Hematopoietic multipotent progenitor cell (in vitro differentiated cells): ENCODE data around the gene PSMD4. TPM values are rescaled to one million over a fixed set of nuclear protein-coding genes. Genes with fewer than 3 reads are reported as not detected.
A peak's percentile ranks its signal among the peaks of the same experiment; 100 is the strongest.
"Not testable (repeated sequence)": the region's sequence is repeated elsewhere in the genome, so short reads cannot be mapped to it uniquely, and the experiment has no call there.

Experiments used
- DNase-seq, 3 donors: peaks; one replicate each; pipeline ENCODE4 v3.0.0-alpha.2; 2011 to 2015; ENCODE audit warnings: low read depth in 2 of 3, low spot score in 2 of 3
- total RNA-seq: library from RNA; depleted of rRNA; stranded (reverse); fragments of >200 nt; gene quantifications from one replicate; pipeline ENCODE4 v1.2.3, GENCODE V29; 2012

Gene PSMD4
- total RNA-seq, 1 donor, result 194 TPM

DNA sequence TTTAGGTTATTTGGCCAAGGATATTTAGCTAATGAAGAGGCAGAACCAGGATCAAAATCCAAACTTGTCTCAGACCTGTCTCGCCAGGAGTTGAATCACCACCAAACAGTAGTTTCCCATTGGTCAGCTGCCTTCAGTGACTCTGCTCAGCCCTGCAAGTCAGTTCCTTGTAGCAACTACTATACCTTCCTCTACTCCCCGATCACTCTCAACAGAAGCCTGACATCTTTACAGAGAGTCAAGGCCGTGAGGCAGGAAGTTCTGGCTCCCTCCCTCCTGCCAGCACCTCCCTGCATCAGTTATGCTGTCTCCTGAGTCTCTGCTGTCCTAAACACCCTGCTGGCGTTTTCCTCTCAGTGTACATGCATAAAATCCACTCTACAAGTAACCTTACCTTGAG is 13.2 kb downstream of the PSMD4 start:
- no peak for DNase-seq

DNA sequence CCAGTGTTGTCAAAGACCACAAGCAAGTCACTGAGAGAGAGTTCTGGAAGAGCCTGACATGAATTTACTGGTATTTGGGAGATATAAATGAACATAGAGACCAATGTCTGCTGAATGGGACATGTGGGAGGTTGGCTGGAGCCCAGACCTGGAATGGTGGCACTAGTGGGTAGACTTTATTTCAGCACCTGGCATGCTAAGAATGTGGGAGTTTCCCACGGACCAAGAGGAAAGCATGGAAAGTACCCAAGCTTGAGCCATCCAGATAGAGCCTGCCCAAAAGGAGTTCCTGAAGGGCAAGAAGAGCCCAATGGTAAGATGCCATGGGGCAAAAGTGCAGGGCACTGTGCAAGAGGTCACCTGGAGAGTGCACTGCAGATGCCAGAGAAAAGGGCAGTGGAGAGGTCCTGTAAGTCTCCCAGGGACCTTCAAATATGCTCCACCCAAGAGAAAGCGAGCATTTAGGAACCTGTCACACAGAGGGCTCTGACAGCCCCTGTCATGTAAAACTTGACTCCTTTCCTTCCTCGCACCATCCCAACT is 19.5 kb downstream of the PSMD4 start:
- DNase-seq, result no peak

DNA sequence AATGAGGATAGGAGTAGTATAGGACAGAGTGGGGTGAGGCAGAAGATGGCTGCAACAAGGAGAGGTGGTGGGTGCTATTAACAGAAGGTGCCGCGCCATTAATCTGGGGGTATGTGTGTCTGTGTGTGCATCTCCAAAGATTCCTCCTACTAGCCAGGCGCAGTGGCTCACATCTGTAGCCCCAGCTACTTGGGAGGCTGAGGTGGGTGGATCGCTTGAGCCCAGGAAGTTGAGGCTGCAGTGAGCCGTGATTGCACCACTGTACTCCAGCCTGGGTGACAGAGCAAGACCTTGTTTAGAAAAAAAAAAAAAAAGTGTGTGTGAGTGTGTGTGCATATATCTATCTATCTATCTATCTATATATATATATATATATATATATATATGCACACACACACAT is 20.8 kb downstream of the PSMD4 start:
- not testable (repeated sequence) for DNase-seq

DNA sequence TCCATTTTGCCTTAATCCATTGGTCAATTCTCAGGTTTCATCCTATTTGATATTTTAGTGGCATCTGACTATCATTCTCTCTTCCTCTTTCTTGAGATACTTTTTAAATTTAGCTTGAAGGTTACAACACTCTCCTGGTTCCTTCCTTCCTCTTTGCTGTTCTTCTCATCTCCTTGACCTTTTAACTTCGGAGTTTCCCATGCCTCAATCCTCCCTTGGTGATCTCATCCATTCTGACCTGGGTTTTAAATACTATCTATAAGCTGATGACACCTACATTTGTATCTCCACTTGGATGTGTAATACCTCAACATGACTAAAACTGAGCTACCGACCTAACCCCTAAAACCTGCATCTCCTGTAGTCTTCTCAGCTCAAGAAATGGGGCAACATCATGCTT is 22.7 kb downstream of the PSMD4 start:
- DNase-seq, result peak in 1 of 3 donors; percentile 8

DNA sequence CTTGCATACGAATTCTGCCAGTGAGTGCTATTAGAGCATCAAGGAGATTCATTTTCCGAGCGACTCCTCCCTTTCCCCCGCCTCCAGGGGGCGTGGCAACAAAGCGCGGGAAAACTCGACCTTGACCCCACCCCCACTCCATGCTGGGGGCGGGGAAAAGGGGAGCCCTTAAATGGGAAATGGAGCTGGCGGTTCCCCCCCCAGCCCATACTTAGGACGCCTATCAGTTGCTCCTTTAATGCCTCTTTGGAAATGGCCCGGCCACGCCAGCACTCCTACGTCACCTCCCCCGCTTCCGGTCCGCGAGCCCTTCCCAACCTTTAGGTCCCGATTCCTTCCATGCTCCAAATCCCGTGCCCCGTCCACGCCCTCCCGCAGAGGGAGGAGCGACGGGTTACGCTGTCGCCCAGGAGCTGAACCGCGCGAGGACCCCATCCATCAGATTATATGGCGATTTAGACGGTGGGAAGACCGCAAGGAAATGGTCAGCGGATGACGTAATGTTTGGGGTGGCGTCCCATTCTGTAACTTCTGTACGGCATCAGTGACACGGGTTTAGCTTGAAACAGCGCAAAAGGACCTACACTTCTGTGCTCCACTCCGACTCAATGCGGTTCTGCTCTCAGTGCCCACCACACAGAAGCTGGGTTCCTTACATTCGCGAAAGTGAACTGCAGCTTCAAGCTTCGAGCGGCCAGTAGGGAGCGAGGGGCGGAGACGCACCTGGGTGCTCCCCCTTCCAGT is 26.9 kb downstream of the PSMD4 start:
- DNase-seq, result peak; percentile 93 to 98 (median 95)

DNA sequence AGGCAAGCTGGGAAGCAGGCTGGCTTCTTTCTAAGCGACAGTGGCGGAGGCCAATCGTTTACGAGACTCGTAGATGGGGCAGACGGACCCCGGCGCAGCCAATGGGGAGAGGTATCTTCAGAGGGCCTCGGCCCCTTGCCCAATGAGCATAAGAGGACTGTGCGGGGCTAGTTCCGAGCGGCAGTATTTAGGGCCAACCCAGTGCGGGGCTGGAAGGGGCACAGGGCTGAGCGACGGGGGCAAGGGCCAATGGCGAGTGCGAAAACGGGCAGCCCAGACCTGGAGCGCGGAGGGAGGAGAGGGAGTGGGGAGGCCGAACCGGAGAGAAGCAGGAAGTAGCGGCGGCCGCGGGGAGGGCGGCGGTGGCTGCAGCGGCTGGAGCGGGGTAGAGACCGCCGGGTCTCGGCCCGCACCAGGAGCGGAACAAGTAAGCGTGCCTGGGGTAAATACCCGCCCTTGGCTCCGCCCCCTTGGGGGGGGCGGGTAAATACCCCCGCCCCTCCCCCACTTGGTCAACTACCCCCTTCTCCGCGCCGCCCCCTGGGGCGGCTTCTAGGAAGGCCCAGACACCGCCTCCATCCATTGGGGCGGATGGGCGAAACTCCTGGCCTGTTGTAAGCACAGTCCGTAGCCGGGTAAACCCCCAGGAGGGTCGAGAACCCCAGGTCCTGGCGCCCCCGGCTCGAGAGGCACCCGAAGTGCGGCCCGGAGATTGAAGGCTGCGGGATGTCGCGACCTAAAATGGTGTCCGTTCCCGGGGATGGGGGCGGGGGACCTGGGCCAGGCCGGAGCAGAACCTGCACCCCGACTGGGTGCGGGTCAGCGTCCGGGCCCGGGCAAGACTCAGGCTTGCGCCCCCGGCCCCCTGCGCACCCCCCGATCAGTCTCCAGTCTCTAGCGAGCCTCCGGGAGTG is 27.7 kb downstream of the PSMD4 start, which contains the start of gene ZNF687:
Gene ZNF687, plus strand, starts transcription at position 331 of the 914 bp plus-strand sequence. CDS start 3,993 bp downstream, outside the sequence.
- peak; percentile 94 to 100 (median 100) for DNase-seq

DNA sequence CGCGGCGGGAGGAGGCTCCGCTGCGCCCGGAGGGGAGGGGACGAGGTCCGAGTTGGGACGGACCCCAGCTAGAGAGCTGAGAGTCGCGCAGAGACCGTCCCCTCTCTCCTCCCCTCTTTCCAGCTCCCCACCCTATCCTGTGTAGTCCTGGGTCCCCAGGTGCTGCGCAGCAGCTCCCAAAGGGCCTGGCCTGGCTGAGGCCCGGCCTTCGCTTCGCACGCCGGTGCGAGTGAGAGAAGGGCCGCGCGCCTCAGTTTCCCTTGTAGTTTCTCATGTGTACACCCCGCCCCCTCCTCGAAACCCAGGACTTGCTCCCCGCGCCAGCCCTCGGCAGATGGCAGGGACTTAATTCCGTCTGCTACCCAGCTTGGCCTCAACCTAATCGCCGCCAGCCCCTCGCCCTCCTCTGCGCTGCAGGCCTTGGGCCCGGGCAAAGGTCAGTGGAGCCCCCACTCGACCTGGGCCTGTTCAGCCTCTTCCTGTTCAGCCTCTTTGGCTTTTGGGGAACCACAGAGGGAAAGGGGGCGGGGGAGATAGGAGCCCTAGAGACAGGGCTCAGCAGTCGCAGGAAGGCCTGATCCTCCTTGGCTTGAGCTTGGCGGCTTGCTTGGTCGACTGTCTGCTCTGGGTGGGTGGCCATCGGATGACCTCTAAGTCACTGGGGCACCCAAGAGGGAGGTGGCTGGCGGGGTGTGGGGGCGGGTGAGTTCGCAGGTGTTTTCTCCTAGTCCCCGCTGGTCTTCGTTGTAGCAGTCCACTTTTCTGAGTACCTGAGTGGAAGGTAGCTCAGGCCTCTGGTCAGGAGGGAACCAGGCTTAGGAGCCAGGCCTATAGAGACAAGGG is 28.6 kb downstream of the PSMD4 start:
- peak; percentile 24 to 50 (median 47) for DNase-seq

DNA sequence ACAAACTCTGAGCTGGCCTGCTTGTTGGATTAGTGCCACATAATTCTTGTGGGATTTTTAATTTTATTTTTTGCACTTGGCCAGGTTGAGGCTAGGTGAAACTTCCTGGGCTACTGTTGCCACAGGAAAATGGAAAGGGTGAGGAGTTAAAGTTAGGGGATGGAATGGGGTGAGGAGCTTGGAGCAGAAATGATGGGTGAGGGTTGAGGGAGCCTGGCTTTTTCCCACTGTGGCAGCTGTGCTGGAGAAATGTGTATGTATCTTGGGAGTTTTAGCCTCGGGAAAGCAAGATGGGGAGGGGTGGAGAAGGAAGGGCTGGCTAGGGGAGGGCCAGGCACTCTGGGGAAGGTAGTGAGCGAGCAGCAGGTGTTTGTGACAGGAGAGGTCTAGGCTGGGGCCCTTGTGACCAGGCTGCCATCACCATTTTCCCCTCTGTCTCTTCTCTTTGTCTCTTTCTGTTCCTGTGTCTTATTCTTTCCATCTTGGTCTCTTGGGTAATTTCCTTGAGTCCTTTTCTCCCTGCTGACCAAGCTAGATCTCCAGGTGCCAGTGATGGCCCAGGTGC is 29.6 kb downstream of the PSMD4 start:
- no peak for DNase-seq

DNA sequence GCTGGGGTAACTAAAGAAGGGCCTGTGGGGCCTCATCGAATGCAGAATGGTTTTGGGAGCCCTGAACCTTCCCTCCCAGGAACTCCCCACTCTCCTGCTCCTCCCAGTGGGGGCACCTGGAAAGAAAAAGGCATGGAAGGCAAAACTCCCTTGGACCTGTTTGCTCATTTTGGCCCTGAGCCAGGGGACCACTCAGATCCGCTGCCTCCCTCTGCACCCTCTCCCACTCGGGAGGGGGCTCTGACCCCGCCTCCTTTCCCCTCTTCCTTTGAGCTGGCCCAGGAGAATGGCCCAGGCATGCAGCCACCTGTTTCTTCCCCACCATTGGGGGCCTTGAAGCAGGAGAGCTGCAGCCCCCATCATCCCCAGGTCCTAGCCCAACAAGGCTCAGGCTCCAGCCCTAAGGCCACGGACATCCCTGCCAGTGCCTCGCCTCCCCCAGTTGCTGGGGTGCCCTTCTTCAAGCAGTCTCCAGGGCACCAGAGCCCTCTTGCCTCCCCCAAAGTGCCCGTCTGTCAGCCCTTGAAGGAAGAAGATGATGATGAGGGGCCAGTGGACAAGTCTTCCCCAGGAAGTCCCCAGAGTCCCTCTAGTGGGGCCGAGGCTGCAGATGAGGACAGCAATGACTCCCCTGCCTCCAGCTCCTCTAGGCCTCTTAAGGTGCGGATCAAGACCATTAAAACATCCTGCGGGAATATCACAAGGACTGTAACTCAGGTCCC is 32.2 kb downstream of the PSMD4 start:
- DNase-seq, result no peak

DNA sequence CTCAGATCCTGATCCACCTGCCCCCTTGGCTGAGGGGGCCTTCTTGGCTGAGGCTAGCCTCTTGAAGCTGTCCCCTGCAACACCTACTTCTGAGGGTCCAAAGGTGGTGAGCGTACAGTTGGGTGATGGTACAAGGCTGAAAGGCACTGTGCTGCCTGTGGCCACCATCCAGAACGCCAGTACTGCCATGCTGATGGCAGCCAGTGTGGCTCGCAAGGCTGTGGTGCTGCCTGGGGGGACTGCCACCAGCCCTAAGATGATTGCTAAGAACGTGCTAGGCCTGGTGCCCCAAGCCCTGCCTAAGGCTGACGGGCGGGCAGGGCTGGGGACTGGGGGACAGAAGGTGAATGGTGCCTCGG is 32.8 kb downstream of the PSMD4 start:
- DNase-seq, result no peak

DNA sequence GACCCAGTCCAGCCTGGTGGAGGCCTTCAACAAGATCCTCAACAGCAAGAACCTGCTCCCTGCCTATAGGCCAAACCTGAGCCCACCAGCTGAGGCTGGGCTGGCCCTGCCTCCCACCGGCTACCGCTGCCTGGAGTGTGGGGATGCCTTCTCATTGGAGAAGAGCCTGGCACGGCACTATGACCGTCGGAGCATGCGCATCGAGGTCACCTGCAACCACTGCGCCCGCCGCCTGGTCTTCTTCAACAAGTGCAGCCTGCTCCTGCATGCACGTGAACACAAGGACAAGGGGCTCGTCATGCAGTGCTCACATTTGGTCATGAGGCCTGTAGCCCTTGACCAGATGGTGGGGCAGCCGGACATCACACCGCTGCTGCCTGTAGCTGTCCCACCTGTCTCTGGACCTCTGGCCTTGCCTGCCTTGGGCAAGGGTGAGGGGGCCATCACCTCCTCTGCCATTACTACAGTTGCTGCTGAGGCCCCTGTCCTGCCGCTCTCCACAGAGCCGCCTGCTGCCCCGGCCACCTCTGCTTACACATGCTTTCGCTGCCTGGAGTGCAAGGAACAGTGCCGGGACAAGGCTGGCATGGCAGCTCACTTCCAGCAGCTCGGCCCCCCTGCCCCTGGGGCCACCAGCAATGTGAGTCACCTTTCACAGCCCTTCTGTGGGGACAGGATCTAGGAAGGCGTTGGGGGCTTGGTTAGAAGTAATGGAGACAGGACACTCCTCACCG is 33.4 kb downstream of the PSMD4 start:
- no peak for DNase-seq

DNA sequence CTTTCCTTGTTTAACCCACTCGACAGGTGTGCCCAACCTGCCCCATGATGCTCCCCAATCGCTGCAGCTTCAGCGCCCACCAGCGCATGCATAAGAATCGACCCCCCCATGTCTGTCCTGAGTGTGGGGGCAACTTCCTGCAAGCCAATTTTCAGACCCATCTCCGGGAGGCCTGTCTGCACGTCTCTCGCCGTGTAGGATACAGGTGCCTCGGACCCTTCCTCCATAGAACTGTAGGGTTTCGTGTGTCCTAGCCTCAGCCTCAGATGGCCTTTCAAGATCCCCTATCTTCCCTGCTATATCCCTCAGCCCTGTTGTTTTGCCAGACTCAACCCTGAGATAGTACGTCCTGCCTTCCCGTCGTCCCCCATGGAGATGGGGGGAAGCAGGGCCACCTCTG is 34.0 kb downstream of the PSMD4 start:
- no peak for DNase-seq

DNA sequence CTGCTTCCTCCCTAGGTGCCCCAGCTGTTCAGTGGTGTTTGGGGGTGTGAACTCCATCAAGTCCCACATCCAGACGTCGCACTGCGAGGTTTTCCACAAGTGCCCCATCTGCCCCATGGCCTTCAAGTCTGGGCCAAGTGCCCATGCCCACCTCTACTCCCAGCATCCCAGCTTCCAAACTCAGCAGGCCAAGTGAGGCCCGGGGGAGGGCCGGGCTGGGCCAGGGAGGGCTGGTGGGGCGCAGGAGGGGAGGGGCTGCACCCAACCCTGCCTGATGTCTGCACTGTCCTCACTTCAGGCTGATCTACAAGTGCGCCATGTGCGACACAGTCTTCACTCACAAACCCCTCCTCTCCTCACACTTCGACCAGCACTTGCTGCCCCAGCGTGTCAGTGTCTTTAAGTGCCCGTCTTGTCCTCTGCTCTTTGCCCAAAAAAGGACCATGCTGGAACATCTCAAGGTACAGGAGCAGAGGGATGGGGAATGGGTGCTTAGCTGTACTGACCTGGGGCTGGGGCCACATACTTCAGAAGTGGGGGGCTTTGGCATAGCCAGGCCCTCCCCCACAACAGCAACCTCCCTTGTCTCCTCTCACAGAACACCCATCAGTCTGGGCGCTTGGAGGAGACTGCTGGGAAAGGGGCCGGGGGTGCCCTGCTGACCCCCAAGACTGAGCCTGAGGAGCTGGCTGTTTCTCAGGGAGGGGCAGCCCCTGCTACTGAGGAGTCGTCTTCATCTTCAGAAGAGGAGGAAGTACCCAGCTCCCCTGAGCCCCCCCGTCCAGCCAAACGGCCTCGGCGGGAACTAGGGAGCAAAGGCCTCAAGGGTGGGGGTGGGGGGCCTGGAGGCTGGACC is 34.8 kb downstream of the PSMD4 start:
- DNase-seq, result no peak

DNA sequence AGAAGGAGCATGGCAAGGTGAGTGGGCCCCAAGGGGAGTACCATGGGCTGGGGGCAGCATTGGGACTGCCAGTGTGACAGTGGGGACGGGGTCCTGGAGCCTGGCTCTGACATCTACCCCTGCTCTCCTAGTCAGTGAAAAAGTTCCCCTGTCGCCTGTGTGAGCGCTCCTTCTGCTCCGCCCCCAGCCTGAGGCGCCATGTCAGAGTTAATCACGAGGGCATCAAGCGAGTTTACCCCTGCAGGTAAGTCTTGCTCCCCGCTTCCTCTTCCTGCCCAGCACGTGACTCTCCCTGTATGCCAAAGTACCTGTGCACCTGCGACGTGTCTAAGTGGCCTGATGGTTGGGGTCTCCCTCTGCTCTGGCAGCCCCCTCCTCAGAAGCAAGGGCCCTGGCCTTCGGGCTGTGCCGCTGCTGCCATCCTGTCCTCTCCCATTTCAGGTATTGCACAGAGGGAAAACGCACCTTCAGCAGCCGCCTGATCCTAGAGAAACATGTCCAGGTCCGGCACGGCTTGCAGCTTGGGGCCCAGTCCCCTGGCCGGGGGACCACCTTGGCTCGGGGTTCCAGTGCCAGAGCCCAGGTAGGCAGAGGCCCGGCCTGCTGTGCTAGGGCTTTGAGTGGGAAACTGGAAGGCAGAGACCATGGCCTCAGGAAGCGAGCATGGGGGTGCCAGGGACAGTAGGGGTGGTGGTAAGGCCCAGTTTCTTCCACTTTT is 35.6 kb downstream of the PSMD4 start:
- DNase-seq, result no peak

DNA sequence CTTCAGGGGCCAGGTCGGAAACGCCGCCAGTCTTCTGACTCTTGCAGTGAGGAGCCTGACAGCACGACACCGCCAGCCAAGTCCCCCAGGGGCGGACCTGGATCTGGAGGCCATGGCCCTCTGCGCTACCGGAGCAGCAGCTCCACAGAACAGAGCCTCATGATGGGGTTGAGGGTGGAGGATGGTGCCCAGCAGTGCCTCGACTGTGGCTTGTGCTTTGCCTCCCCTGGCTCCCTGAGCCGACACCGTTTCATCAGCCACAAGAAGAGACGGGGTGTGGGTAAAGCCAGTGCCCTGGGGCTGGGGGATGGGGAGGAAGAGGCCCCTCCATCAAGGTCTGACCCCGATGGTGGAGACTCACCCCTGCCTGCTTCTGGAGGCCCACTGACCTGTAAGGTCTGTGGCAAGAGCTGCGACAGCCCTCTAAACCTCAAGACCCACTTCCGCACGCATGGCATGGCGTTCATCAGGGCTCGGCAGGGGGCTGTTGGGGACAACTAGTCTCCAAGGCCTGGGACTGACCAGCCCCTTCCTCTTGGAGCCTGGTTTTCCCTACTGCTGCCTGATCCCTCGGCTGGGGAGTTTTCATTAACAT is 36.3 kb downstream of the PSMD4 start:
- DNase-seq, result no peak

DNA sequence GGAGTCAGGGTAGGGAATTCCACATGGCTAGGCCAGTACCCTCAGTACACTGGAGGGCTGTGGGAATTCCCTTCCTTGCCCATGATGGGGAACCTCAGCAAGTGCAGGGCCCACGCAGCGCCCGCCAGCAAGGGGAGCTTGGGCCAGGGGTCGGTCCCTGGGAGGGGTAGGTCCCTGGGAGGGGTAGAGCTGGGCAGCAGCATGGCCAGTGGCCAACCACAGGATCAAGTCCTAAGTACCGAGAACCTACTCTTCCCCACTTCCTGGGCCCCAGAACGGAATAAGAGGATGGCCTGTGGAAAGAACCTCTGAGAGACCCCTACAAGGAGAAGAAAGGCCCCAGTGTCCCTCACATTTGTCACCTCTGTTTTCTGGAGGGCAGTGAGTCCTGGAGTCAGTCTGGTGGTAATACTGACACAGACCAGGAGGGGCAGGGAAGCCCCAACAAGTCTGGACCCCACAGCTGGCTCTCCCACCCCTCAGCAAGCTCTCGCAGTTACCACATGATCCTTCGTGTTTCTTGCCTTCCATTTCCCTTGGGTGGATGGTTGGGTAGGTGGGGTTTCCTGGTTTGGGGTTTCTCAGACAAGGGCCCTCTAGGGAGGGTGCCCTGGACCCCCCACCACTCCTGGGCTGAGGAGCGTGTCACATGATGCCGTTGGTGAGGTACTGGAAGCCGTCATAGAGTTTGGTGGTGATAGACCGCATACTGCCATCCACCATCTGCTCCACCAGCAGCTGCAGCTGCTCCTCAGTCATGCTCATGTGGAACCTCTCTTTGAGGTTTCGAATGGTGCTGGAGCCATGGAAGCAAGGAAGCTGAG is 37.9 kb downstream of the PSMD4 start:
- peak in 1 of 3 donors; percentile 41 for DNase-seq
